Natural killer cell (primary cell): ENCODE data around the gene SYNE3. TPM values are rescaled to one million over a fixed set of nuclear protein-coding genes. Genes with fewer than 3 reads are reported as not detected.

Source experiments
- ATAC-seq, 3 donors: fragments of 150-1000 bp in 2 of 3; fragments of 200-7000 bp in 1 of 3; cut with Tn5 transposase; 1 replicate in 1 of 3; 2 replicates in 2 of 3; pipeline ENCODE4 v1.10.0; 2021; ENCODE audit warnings: mild to moderate bottlenecking in 2 of 3, moderate library complexity in 2 of 3
- DNase-seq, 2 donors: peaks; one replicate each; pipeline versions ENCODE4 v3.0.0 to v3.0.0-alpha.2; 2013 to 2021; ENCODE audit warnings: mixed read lengths in 1 of 2
- H3K27ac ChIP-seq: one replicate; pipeline ENCODE4 v1.5.1; 2013; ENCODE audit warnings: mild to moderate bottlenecking, low read length
- H3K27me3 ChIP-seq: one replicate; pipeline ENCODE4 v1.6.1; 2013; ENCODE audit warnings: low read length; ENCODE audit not compliant: control insufficient read depth, insufficient read depth
- H3K36me3 ChIP-seq: one replicate; pipeline ENCODE4 v1.6.1; 2013; ENCODE audit warnings: low read length; ENCODE audit not compliant: control insufficient read depth, insufficient read depth
- H3K4me1 ChIP-seq: one replicate; pipeline ENCODE4 v1.6.1; 2013; ENCODE audit warnings: low read length; ENCODE audit not compliant: control insufficient read depth, insufficient read depth
- H3K4me3 ChIP-seq: one replicate; pipeline ENCODE4 v1.5.1; 2013; ENCODE audit warnings: low read length
- H3K9me3 ChIP-seq: one replicate; pipeline ENCODE4 v1.6.1; 2013; ENCODE audit warnings: low read length; ENCODE audit not compliant: control insufficient read depth, insufficient read depth
- H3K27ac Mint-ChIP-seq, 2 donors: one replicate each; pipeline ENCODE4 v1.8.0; 2022; ENCODE audit warnings: mild to moderate bottlenecking in 2 of 2, mixed read lengths in 2 of 2, moderate library complexity in 1 of 2
- H3K27me3 Mint-ChIP-seq, 2 donors: one replicate each; pipeline ENCODE4 v1.8.0; 2022; ENCODE audit warnings: low read depth in 2 of 2, mixed read lengths in 2 of 2
- H3K36me3 Mint-ChIP-seq: one replicate; pipeline ENCODE4 v1.8.0; 2022; ENCODE audit warnings: mixed read lengths
- H3K4me1 Mint-ChIP-seq, 2 donors: one replicate each; pipeline ENCODE4 v1.8.0; 2022; ENCODE audit warnings: mixed read lengths in 2 of 2
- H3K4me3 Mint-ChIP-seq: one replicate; pipeline ENCODE4 v1.8.0; 2022; ENCODE audit warnings: mild to moderate bottlenecking, moderate library complexity, mixed read lengths
- H3K9me3 Mint-ChIP-seq, 2 donors: one replicate each; pipeline ENCODE4 v1.8.0; 2022; ENCODE audit warnings: mixed read lengths in 2 of 2
- CTCF ChIP-seq: fragments of 200-600 bp; IDR thresholded peaks from one replicate; pipeline ENCODE4 v1.8.0; 2022; ENCODE audit warnings: antibody characterized with exemption
- WGBS: methylation state at CpG from one replicate; pipeline ENCODE4 v1.1.7; 2013; ENCODE audit warnings: missing lambda C conversion rate; ENCODE audit not compliant: insufficient coverage; 5-methylcytosine and 5-hydroxymethylcytosine counted together
- intact Hi-C: fragments of 100-400 bp; cut with micrococcal nuclease; formaldehyde crosslinking; loops from one replicate; pipeline ENCODE4 v1.14.2; 2022
- total RNA-seq, 4 donors: library from RNA; stranded (reverse); fragments of 120-200 nt in 1 of 4; gene quantifications; one replicate each; pipeline versions ENCODE4 v1.2.3 to v1.2.4, GENCODE V29; 2013 to 2022

Gene SYNE3
- total RNA-seq, 3 donors from 2014 or later (not counting 1 experiment from before 2014, with no cell fraction given) = 10.6 to 17.3 (median 15.4) TPM

DNA sequence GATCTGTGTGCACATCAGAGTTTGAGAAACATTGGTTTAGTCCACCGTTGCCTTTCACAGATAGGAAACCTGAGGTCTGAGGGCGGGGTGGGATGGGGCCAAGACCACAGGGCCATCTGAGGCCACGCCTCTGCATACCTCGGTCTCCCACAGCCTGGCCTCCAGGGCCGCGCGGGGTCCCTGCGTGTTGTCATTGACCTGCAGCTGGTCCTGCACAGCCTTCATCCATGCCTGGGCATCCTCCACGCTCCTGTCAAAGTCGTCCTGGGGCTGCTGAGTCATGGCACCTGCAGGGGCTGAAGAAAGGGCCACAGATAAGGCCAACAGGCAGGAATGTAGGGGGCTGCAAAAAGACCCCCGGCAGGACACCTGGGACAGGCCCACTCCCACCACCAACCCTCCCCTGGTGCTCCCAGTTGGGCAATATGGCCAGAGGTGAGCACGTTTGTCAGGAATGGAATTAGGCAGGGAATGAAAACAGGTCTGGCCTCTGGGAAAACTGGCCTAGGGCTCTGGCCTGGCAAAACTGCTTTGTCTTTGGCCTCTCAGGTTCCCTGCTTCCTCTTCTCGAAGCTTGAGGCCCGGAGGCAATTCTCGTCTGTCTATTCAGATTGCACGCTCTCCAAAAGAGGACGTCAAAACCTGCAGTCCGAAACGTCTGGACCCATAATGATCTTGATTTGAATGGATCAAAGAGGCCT lies 40.8 kb downstream of the SYNE3 start:
- Mint-ChIP-seq H3K4me1 (peaks cover 18 to 44% of the 10 kb centered on the region in 2 donors), H3K27ac (no peak overlapping the region), H3K4me3 (no peak overlapping the region), H3K9me3 (no peaks in the 10 kb centered on the region), H3K27me3 (no peaks in the 10 kb centered on the region), H3K36me3 (no peaks in the 10 kb centered on the region)
- Histone ChIP-seq H3K27me3 (no peaks in the 10 kb centered on the region), H3K36me3 (peaks cover 22% of the 10 kb centered on the region), H3K4me1 (peaks cover 43% of the 10 kb centered on the region), H3K9me3 (no peaks in the 10 kb centered on the region), H3K4me3 (no peak overlapping the region), H3K27ac (no peak overlapping the region)
- ATAC-seq (no peak), DNase-seq (no peak)
- intact Hi-C loops = no loop called here
- WGBS = 77% methylated on average over 19 of the region's 19 CpGs
- no peak for TF ChIP-seq CTCF

- Histone ChIP-seq H3K4me3 (no peak overlapping the region), H3K4me1 (peaks cover 36% of the 10 kb centered on the region), H3K27ac (no peak overlapping the region), H3K36me3 (peaks cover 24% of the 10 kb centered on the region), H3K27me3 (no peaks in the 10 kb centered on the region), H3K9me3 (no peaks in the 10 kb centered on the region)
- Mint-ChIP-seq H3K4me3 (no peak overlapping the region), H3K27me3 (no peaks in the 10 kb centered on the region), H3K36me3 (no peaks in the 10 kb centered on the region), H3K27ac (no peak overlapping the region), H3K4me1 (peaks cover 11 to 36% of the 10 kb centered on the region in 2 donors), H3K9me3 (no peaks in the 10 kb centered on the region)
- intact Hi-C loops = no loop called here
- DNase-seq (no peak), ATAC-seq (no peak)
- TF ChIP-seq CTCF = no peak
- 97% methylated on average over 6 of the region's 6 CpGs for WGBS
Observed at GRCh38 chr14:95474941-95475340, 41.5 kb downstream of the SYNE3 start.

DNA sequence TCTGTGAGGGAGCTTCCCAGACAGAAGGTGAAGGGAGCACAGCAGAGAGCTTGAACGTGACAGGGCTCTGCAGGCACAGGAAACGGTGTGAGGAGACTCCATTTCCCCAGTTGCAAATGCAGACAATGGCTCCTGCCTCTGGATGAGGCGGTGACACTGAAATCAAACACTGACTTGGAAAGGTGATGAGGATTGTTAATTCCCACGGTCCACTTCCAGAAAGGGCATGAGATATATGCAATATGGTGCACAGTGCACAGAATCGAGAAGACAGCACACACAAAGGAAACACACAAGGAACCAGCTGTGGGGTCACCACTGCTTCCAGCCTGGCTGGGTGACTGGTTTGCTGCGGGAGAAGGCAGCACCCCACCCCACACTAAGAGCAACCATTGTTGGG lies 42.0 kb downstream of the SYNE3 start:
- Mint-ChIP-seq H3K27me3 (no peaks in the 10 kb centered on the region), H3K4me3 (no peak overlapping the region), H3K4me1 (peaks cover 6 to 31% of the 10 kb centered on the region in 2 donors), H3K27ac (no peak overlapping the region), H3K36me3 (no peaks in the 10 kb centered on the region), H3K9me3 (no peaks in the 10 kb centered on the region)
- no peak overlapping the region for H3K4me3 ChIP-seq
- WGBS = 89% methylated on average over 5 of the region's 6 CpGs
- no peak for DNase-seq
- H3K27me3 ChIP-seq = no peaks in the 10 kb centered on the region
- H3K27ac ChIP-seq = no peak overlapping the region
- no peaks in the 10 kb centered on the region for H3K9me3 ChIP-seq
- intact Hi-C loops = no loop called here
- H3K36me3 ChIP-seq = peaks cover 25% of the 10 kb centered on the region
- H3K4me1 ChIP-seq = peaks cover 31% of the 10 kb centered on the region
- ATAC-seq = no peak
- no peak for TF ChIP-seq CTCF

DNA sequence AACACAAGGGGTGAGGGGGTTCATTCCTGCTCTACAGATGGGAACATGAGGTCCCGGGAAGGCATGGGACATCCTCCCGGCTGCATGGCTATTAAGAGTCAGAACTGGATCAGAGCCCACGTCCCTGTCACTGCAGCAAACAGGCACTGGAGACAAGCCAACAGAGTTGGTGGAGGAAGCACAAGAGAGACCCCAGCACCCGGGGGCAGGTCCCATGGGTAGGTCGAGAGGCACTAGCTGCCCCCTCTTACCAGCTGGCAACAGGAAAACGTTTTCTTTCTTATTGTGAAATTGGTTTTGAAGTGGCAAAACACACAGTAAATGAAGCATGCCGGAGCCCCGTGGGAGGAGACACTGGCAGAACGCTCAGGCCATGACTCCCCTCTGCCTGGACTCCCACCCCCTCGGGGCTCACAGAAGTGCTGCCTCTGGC lies 43.6 kb downstream of the SYNE3 start:
- Mint-ChIP-seq H3K36me3 (no peaks in the 10 kb centered on the region), H3K4me3 (no peak overlapping the region), H3K27me3 (no peaks in the 10 kb centered on the region), H3K4me1 (peaks cover 5 to 23% of the 10 kb centered on the region in 2 donors), H3K27ac (peak overlapping the region in 1 of 2 donors; percentile 56), H3K9me3 (no peaks in the 10 kb centered on the region)
- Histone ChIP-seq H3K27me3 (no peaks in the 10 kb centered on the region), H3K27ac (no peak overlapping the region), H3K4me3 (no peak overlapping the region), H3K9me3 (no peaks in the 10 kb centered on the region), H3K4me1 (peaks cover 16% of the 10 kb centered on the region), H3K36me3 (peaks cover 26% of the 10 kb centered on the region)
- no peak for DNase-seq
- no peak for TF ChIP-seq CTCF
- 56% methylated on average over 10 of the region's 10 CpGs for WGBS
- intact Hi-C loops = no loop called here
- no peak for ATAC-seq
